HL-60 (cell line): ENCODE data around the gene XAB2.
A peak's percentile ranks its signal among the peaks of the same experiment; 100 is the strongest.

ENCODE experiments used
- CTCF ChIP-seq: IDR thresholded peaks from one replicate; pipeline ENCODE4 v1.5.1; 2011; ENCODE audit warnings: low read length, control low read depth, inconsistent platforms; ENCODE audit not compliant: insufficient read depth
- GABPA ChIP-seq: IDR thresholded peaks from 2 replicates; pipeline ENCODE4 v1.6.1; 2012; ENCODE audit warnings: low read depth
- POLR2AphosphoS5 ChIP-seq: IDR thresholded peaks from 2 replicates; pipeline ENCODE4 v1.6.1; 2012; ENCODE audit warnings: low read depth
- REST ChIP-seq: IDR thresholded peaks from 2 replicates; pipeline ENCODE4 v1.6.1; 2012; ENCODE audit warnings: low read depth; ENCODE audit not compliant: insufficient replicate concordance
- SPI1 ChIP-seq: IDR thresholded peaks from 2 replicates; pipeline ENCODE4 v1.6.1; 2012; ENCODE audit warnings: low read depth, mild to moderate bottlenecking, borderline replicate concordance

GRCh38 chr19:7636691-7637373 is 7.5 kb upstream of the XAB2 start, which contains the start of gene STXBP2:
- TF ChIP-seq CTCF: no peak
- peak; percentile 13 for TF ChIP-seq REST
- peak; percentile 65 for TF ChIP-seq POLR2AphosphoS5
- TF ChIP-seq GABPA: no peak; the same call in 1 of the 2 replicates
- TF ChIP-seq SPI1: no peak
